A673 (cell line): ENCODE results near the gene GALNT12.

Experiments
- CTCF ChIP-seq: fragments of 300-800, 200-600 bp; sonication (generic); conservative IDR thresholded peaks from 2 replicates; pipeline ENCODE4 v1.5.1; 2017; ENCODE audit warnings: low read depth, mild to moderate bottlenecking, antibody characterized with exemption, low read length, moderate library complexity, mixed read lengths
- EZH2 ChIP-seq: fragments of 200-600 bp; sonication (generic); IDR thresholded peaks from 2 replicates; pipeline ENCODE4 v1.6.1; 2017; ENCODE audit warnings: borderline replicate concordance, low read depth, mild to moderate bottlenecking, mixed read lengths, antibody characterized with exemption, low read length; ENCODE audit not compliant: poor library complexity, severe bottlenecking

GRCh38 chr9:98854266-98854665 lies 46.8 kb downstream of the GALNT12 start:
- TF ChIP-seq CTCF: no peak
- TF ChIP-seq EZH2: no peak
